ENCODE data around the gene ERF. TPM values are rescaled to one million over a fixed set of nuclear protein-coding genes. Genes with fewer than 3 reads are reported as not detected.

Gene ERF
- total RNA-seq, 1 experiment from 2014 or later, result 17.0 TPM

GRCh38 chr19:42290523-42291434 is 35.9 kb upstream of the ERF start:
- Histone ChIP-seq H3K9me2 (replicated peaks; ENCODE audit: low read length) (no peaks in the 10 kb centered on the region), H3K9ac (ENCODE audit: low read length) (no peak overlapping the region), H3K79me2 (ENCODE audit: low read length) (no peaks in the 10 kb centered on the region), H2AFZ (ENCODE audit: low read length) (no peak overlapping the region), H3K4me2 (ENCODE audit: low read length) (no peak overlapping the region), H3K9me3 (ENCODE audit: low read length) (no peaks in the 10 kb centered on the region), H3K36me3 (ENCODE audit: low read depth, low read length) (no peaks in the 10 kb centered on the region), H3K27ac (ENCODE audit: low read length) (no peak overlapping the region), H3K4me3 (ENCODE audit: low read length) (no peak overlapping the region), H4K20me1 (ENCODE audit: low read length) (no peaks in the 10 kb centered on the region), H3F3A (ENCODE audit: low read length, unreplicated experiment) (no peaks in the 10 kb centered on the region), H3K4me1 (ENCODE audit: insufficient read depth, low read length) (no peaks in the 10 kb centered on the region), H3K27me3 (ENCODE audit: low read length) (no peaks in the 10 kb centered on the region)
- no TSS peak for BruUV-seq (replicated peaks)
- intact Hi-C loops (cut with micrococcal nuclease), result no loop called here
- ATAC-seq, result no peak
- ChIA-PET POLR2A (ENCODE audit: unreplicated experiment) (no interaction called here), CTCF (no interaction called here)
- no peak for TF ChIP-seq EZH2 (IDR thresholded peaks at IDR 0.05; ENCODE audit: low read length, unreplicated experiment)
- no peak for TF ChIP-seq EZH2phosphoT487 (IDR thresholded peaks at IDR 0.05; ENCODE audit: borderline replicate concordance, low read length)
- no peak for TF ChIP-seq CTCF (conservative IDR thresholded peaks at IDR 0.05; ENCODE audit: low read depth, low read length)
- DNase-seq, result no peak

GRCh38 chr19:42290136-42290522 is 35.2 kb upstream of the ERF start:
- ATAC-seq (no peak), DNase-seq (no peak)
- CTCF ChIA-PET, result no interaction called here
- Histone ChIP-seq H3K4me1 (ENCODE audit: insufficient read depth, low read length) (no peaks in the 10 kb centered on the region), H3K4me2 (ENCODE audit: low read length) (no peak overlapping the region), H2AFZ (ENCODE audit: low read length) (no peak overlapping the region), H3K9me2 (replicated peaks; ENCODE audit: low read length) (no peaks in the 10 kb centered on the region), H4K20me1 (ENCODE audit: low read length) (no peaks in the 10 kb centered on the region), H3K9ac (ENCODE audit: low read length) (no peak overlapping the region), H3K27me3 (ENCODE audit: low read length) (no peaks in the 10 kb centered on the region), H3K9me3 (ENCODE audit: low read length) (no peaks in the 10 kb centered on the region), H3K79me2 (ENCODE audit: low read length) (no peaks in the 10 kb centered on the region), H3K36me3 (ENCODE audit: low read depth, low read length) (no peaks in the 10 kb centered on the region), H3F3A (ENCODE audit: low read length, unreplicated experiment) (no peaks in the 10 kb centered on the region), H3K4me3 (ENCODE audit: low read length) (no peak overlapping the region), H3K27ac (ENCODE audit: low read length) (no peak overlapping the region)
- no TSS peak for BruUV-seq (replicated peaks)
- intact Hi-C loops (cut with micrococcal nuclease), result no loop called here
- TF ChIP-seq EZH2 (IDR thresholded peaks at IDR 0.05; ENCODE audit: low read length, unreplicated experiment) (no peak), EZH2phosphoT487 (IDR thresholded peaks at IDR 0.05; ENCODE audit: borderline replicate concordance, low read length) (no peak), CTCF (conservative IDR thresholded peaks at IDR 0.05; ENCODE audit: low read depth, low read length) (no peak)
- POLR2A ChIA-PET (ENCODE audit: unreplicated experiment), result no interaction called here

- Histone ChIP-seq H3K4me1 (ENCODE audit: insufficient read depth, low read length) (no peaks in the 10 kb centered on the region), H3K9ac (ENCODE audit: low read length) (no peak overlapping the region), H3K4me3 (ENCODE audit: low read length) (no peak overlapping the region), H3K27me3 (ENCODE audit: low read length) (no peaks in the 10 kb centered on the region), H3K79me2 (ENCODE audit: low read length) (no peaks in the 10 kb centered on the region), H3K36me3 (ENCODE audit: low read depth, low read length) (no peaks in the 10 kb centered on the region), H4K20me1 (ENCODE audit: low read length) (no peaks in the 10 kb centered on the region), H2AFZ (ENCODE audit: low read length) (no peak overlapping the region), H3K4me2 (ENCODE audit: low read length) (no peak overlapping the region), H3K9me2 (replicated peaks; ENCODE audit: low read length) (no peaks in the 10 kb centered on the region), H3K9me3 (ENCODE audit: low read length) (no peaks in the 10 kb centered on the region), H3K27ac (ENCODE audit: low read length) (no peak overlapping the region), H3F3A (ENCODE audit: low read length, unreplicated experiment) (no peaks in the 10 kb centered on the region)
- DNase-seq (no peak), ATAC-seq (no peak)
- ChIA-PET POLR2A (ENCODE audit: unreplicated experiment) (no interaction called here), CTCF (no interaction called here)
- intact Hi-C loops (cut with micrococcal nuclease), result no loop called here
- TF ChIP-seq CTCF (conservative IDR thresholded peaks at IDR 0.05; ENCODE audit: low read depth, low read length), result no peak
- TF ChIP-seq EZH2phosphoT487 (IDR thresholded peaks at IDR 0.05; ENCODE audit: borderline replicate concordance, low read length), result no peak
- no TSS peak for BruUV-seq (replicated peaks)
Observed at GRCh38 chr19:42289556-42290041, 34.7 kb upstream of the ERF start.

Data from PC-3 (cell line).